ENCODE measurements around the gene ZEB2. TPM values are rescaled to one million over a fixed set of nuclear protein-coding genes. Genes with fewer than 3 reads are reported as not detected.

Gene ZEB2
- polyA plus RNA-seq, 2 donors = 3.7 to 5.9 TPM

GRCh38 chr2:144476682-144477081, 43.2 kb downstream of the ZEB2 start:
- 72 to 85% methylated on average over 1 of the region's 1 CpG for WGBS, 2 donors
- no peak overlapping the region for H3K4me3 ChIP-seq (ENCODE audit: low read depth in 1 of 2, low read length in 2 of 2)
- no peaks in the 10 kb centered on the region for H3K36me3 ChIP-seq (ENCODE audit: control insufficient read depth in 2 of 2, insufficient read depth in 2 of 2, low read length in 1 of 2)
- peaks cover 0 to 4% of the 10 kb centered on the region in 2 donors for H3K4me1 ChIP-seq (ENCODE audit: control insufficient read depth in 2 of 2, insufficient read depth in 2 of 2, low read length in 1 of 2)
- H3K27me3 ChIP-seq (ENCODE audit: control insufficient read depth in 1 of 2, insufficient read depth in 2 of 2, low read length in 2 of 2) = no peaks in the 10 kb centered on the region
- H3K27ac ChIP-seq (ENCODE audit: low read depth in 2 of 2, low read length in 1 of 2) = no peak overlapping the region
- no peaks in the 10 kb centered on the region for H3K9me3 ChIP-seq (ENCODE audit: control insufficient read depth in 2 of 2, insufficient read depth in 1 of 2, low read depth in 1 of 2, low read length in 1 of 2)

- Histone ChIP-seq H3K4me3 (ENCODE audit: low read depth in 1 of 2, low read length in 2 of 2) (no peak overlapping the region), H3K27me3 (ENCODE audit: control insufficient read depth in 1 of 2, insufficient read depth in 2 of 2, low read length in 2 of 2) (no peaks in the 10 kb centered on the region), H3K27ac (ENCODE audit: low read depth in 2 of 2, low read length in 1 of 2) (no peak overlapping the region), H3K36me3 (ENCODE audit: control insufficient read depth in 2 of 2, insufficient read depth in 2 of 2, low read length in 1 of 2) (no peaks in the 10 kb centered on the region), H3K4me1 (ENCODE audit: control insufficient read depth in 2 of 2, insufficient read depth in 2 of 2, low read length in 1 of 2) (peaks cover 0 to 4% of the 10 kb centered on the region in 2 donors), H3K9me3 (ENCODE audit: control insufficient read depth in 2 of 2, insufficient read depth in 1 of 2, low read depth in 1 of 2, low read length in 1 of 2) (no peaks in the 10 kb centered on the region)
- WGBS, 2 donors = 76 to 82% methylated on average over 6 of the region's 6 CpGs
These were observed 44.2 kb downstream of the ZEB2 start for GRCh38 chr2:144475569-144476275.

- Histone ChIP-seq H3K9me3 (ENCODE audit: control insufficient read depth in 2 of 2, insufficient read depth in 1 of 2, low read depth in 1 of 2, low read length in 1 of 2) (no peaks in the 10 kb centered on the region), H3K27me3 (ENCODE audit: control insufficient read depth in 1 of 2, insufficient read depth in 2 of 2, low read length in 2 of 2) (no peaks in the 10 kb centered on the region), H3K4me1 (ENCODE audit: control insufficient read depth in 2 of 2, insufficient read depth in 2 of 2, low read length in 1 of 2) (peaks cover 0 to 4% of the 10 kb centered on the region in 2 donors), H3K36me3 (ENCODE audit: control insufficient read depth in 2 of 2, insufficient read depth in 2 of 2, low read length in 1 of 2) (no peaks in the 10 kb centered on the region), H3K4me3 (ENCODE audit: low read depth in 1 of 2, low read length in 2 of 2) (no peak overlapping the region), H3K27ac (ENCODE audit: low read depth in 2 of 2, low read length in 1 of 2) (no peak overlapping the region)
- WGBS, 2 donors = 62 to 74% methylated on average over 2 of the region's 2 CpGs
These were observed 44.9 kb downstream of the ZEB2 start for GRCh38 chr2:144475044-144475443.

- no peak overlapping the region for H3K27ac ChIP-seq (ENCODE audit: low read depth in 2 of 2, low read length in 1 of 2)
- 74 to 77% methylated on average over 5 of the region's 5 CpGs for whole genome bisulfite sequencing, 2 donors
- H3K4me3 ChIP-seq (ENCODE audit: low read depth in 1 of 2, low read length in 2 of 2) = no peak overlapping the region
- no peaks in the 10 kb centered on the region for H3K4me1 ChIP-seq (ENCODE audit: control insufficient read depth in 2 of 2, insufficient read depth in 2 of 2, low read length in 1 of 2)
- no peaks in the 10 kb centered on the region for H3K9me3 ChIP-seq (ENCODE audit: control insufficient read depth in 2 of 2, insufficient read depth in 1 of 2, low read depth in 1 of 2, low read length in 1 of 2)
- H3K27me3 ChIP-seq (ENCODE audit: control insufficient read depth in 1 of 2, insufficient read depth in 2 of 2, low read length in 2 of 2) = no peaks in the 10 kb centered on the region
- H3K36me3 ChIP-seq (ENCODE audit: control insufficient read depth in 2 of 2, insufficient read depth in 2 of 2, low read length in 1 of 2) = no peaks in the 10 kb centered on the region
These were observed 45.9 kb downstream of the ZEB2 start for GRCh38 chr2:144474017-144474416.

GRCh38 chr2:144472911-144473310, 47.0 kb downstream of the ZEB2 start:
- Histone ChIP-seq H3K4me1 (ENCODE audit: control insufficient read depth in 2 of 2, insufficient read depth in 2 of 2, low read length in 1 of 2) (no peaks in the 10 kb centered on the region), H3K27me3 (ENCODE audit: control insufficient read depth in 1 of 2, insufficient read depth in 2 of 2, low read length in 2 of 2) (no peaks in the 10 kb centered on the region), H3K4me3 (ENCODE audit: low read depth in 1 of 2, low read length in 2 of 2) (no peak overlapping the region)

GRCh38 chr2:144472046-144472412, 47.9 kb downstream of the ZEB2 start:
- Histone ChIP-seq H3K27ac (ENCODE audit: low read depth in 2 of 2, low read length in 1 of 2) (no peak overlapping the region), H3K4me3 (ENCODE audit: low read depth in 1 of 2, low read length in 2 of 2) (no peak overlapping the region), H3K9me3 (ENCODE audit: control insufficient read depth in 2 of 2, insufficient read depth in 1 of 2, low read depth in 1 of 2, low read length in 1 of 2) (no peaks in the 10 kb centered on the region), H3K4me1 (ENCODE audit: control insufficient read depth in 2 of 2, insufficient read depth in 2 of 2, low read length in 1 of 2) (no peaks in the 10 kb centered on the region), H3K27me3 (ENCODE audit: control insufficient read depth in 1 of 2, insufficient read depth in 2 of 2, low read length in 2 of 2) (no peaks in the 10 kb centered on the region), H3K36me3 (ENCODE audit: control insufficient read depth in 2 of 2, insufficient read depth in 2 of 2, low read length in 1 of 2) (no peaks in the 10 kb centered on the region)
- WGBS, 2 donors = 80 to 81% methylated on average over 2 of the region's 2 CpGs

More at GRCh38 chr2:144472911-144473310, 47.0 kb downstream of the ZEB2 start:
- H3K9me3 ChIP-seq (ENCODE audit: control insufficient read depth in 2 of 2, insufficient read depth in 1 of 2, low read depth in 1 of 2, low read length in 1 of 2) = no peaks in the 10 kb centered on the region
- 55 to 62% methylated on average over 2 of the region's 2 CpGs for WGBS, 2 donors
- no peaks in the 10 kb centered on the region for H3K36me3 ChIP-seq (ENCODE audit: control insufficient read depth in 2 of 2, insufficient read depth in 2 of 2, low read length in 1 of 2)
- no peak overlapping the region for H3K27ac ChIP-seq (ENCODE audit: low read depth in 2 of 2, low read length in 1 of 2)

GRCh38 chr2:144471305-144472045, 48.4 kb downstream of the ZEB2 start:
- Histone ChIP-seq H3K36me3 (ENCODE audit: control insufficient read depth in 2 of 2, insufficient read depth in 2 of 2, low read length in 1 of 2) (no peaks in the 10 kb centered on the region), H3K27me3 (ENCODE audit: control insufficient read depth in 1 of 2, insufficient read depth in 2 of 2, low read length in 2 of 2) (no peaks in the 10 kb centered on the region), H3K4me3 (ENCODE audit: low read depth in 1 of 2, low read length in 2 of 2) (no peak overlapping the region), H3K27ac (ENCODE audit: low read depth in 2 of 2, low read length in 1 of 2) (peak overlapping the region in 1 of 2 donors; percentile 14), H3K9me3 (ENCODE audit: control insufficient read depth in 2 of 2, insufficient read depth in 1 of 2, low read depth in 1 of 2, low read length in 1 of 2) (no peaks in the 10 kb centered on the region), H3K4me1 (ENCODE audit: control insufficient read depth in 2 of 2, insufficient read depth in 2 of 2, low read length in 1 of 2) (no peaks in the 10 kb centered on the region)
- whole genome bisulfite sequencing, 2 donors = 61 to 66% methylated on average over 2 of the region's 2 CpGs

GRCh38 chr2:144470816-144471215, 49.1 kb downstream of the ZEB2 start:
- no peak overlapping the region for H3K27ac ChIP-seq (ENCODE audit: low read depth in 2 of 2, low read length in 1 of 2)
- 65 to 75% methylated on average over 3 of the region's 3 CpGs for WGBS, 2 donors
- H3K36me3 ChIP-seq (ENCODE audit: control insufficient read depth in 2 of 2, insufficient read depth in 2 of 2, low read length in 1 of 2) = no peaks in the 10 kb centered on the region
- no peaks in the 10 kb centered on the region for H3K4me1 ChIP-seq (ENCODE audit: control insufficient read depth in 2 of 2, insufficient read depth in 2 of 2, low read length in 1 of 2)
- H3K9me3 ChIP-seq (ENCODE audit: control insufficient read depth in 2 of 2, insufficient read depth in 1 of 2, low read depth in 1 of 2, low read length in 1 of 2) = no peaks in the 10 kb centered on the region
- no peak overlapping the region for H3K4me3 ChIP-seq (ENCODE audit: low read depth in 1 of 2, low read length in 2 of 2)
- H3K27me3 ChIP-seq (ENCODE audit: control insufficient read depth in 1 of 2, insufficient read depth in 2 of 2, low read length in 2 of 2) = no peaks in the 10 kb centered on the region

- H3K27me3 ChIP-seq (ENCODE audit: control insufficient read depth in 1 of 2, insufficient read depth in 2 of 2, low read length in 2 of 2) = no peaks in the 10 kb centered on the region
- H3K4me3 ChIP-seq (ENCODE audit: low read depth in 1 of 2, low read length in 2 of 2) = no peak overlapping the region
- no peak overlapping the region for H3K27ac ChIP-seq (ENCODE audit: low read depth in 2 of 2, low read length in 1 of 2)
- WGBS, 2 donors = 34 to 48% methylated on average over 1 of the region's 1 CpG
- H3K36me3 ChIP-seq (ENCODE audit: control insufficient read depth in 2 of 2, insufficient read depth in 2 of 2, low read length in 1 of 2) = no peaks in the 10 kb centered on the region
- H3K9me3 ChIP-seq (ENCODE audit: control insufficient read depth in 2 of 2, insufficient read depth in 1 of 2, low read depth in 1 of 2, low read length in 1 of 2) = no peaks in the 10 kb centered on the region
- H3K4me1 ChIP-seq (ENCODE audit: control insufficient read depth in 2 of 2, insufficient read depth in 2 of 2, low read length in 1 of 2) = no peaks in the 10 kb centered on the region
These were observed 49.6 kb downstream of the ZEB2 start for GRCh38 chr2:144470334-144470733.

- H3K36me3 ChIP-seq (ENCODE audit: control insufficient read depth in 2 of 2, insufficient read depth in 2 of 2, low read length in 1 of 2) = no peaks in the 10 kb centered on the region
- H3K4me1 ChIP-seq (ENCODE audit: control insufficient read depth in 2 of 2, insufficient read depth in 2 of 2, low read length in 1 of 2) = no peaks in the 10 kb centered on the region
- H3K27ac ChIP-seq (ENCODE audit: low read depth in 2 of 2, low read length in 1 of 2) = no peak overlapping the region
- no peak overlapping the region for H3K4me3 ChIP-seq (ENCODE audit: low read depth in 1 of 2, low read length in 2 of 2)
- 50 to 83% methylated on average over 2 of the region's 2 CpGs for WGBS, 2 donors
- H3K9me3 ChIP-seq (ENCODE audit: control insufficient read depth in 2 of 2, insufficient read depth in 1 of 2, low read depth in 1 of 2, low read length in 1 of 2) = no peaks in the 10 kb centered on the region
- H3K27me3 ChIP-seq (ENCODE audit: control insufficient read depth in 1 of 2, insufficient read depth in 2 of 2, low read length in 2 of 2) = no peaks in the 10 kb centered on the region
These were observed 50.1 kb downstream of the ZEB2 start for GRCh38 chr2:144469798-144470197.
